Non-pigmented ciliary epithelial cell (primary cell): ENCODE data around the gene WLS.

Experiments
- DNase-seq: peaks from one replicate; pipeline ENCODE4 v3.0.0-alpha.2; 2010; ENCODE audit warnings: low read depth

Gene WLS

DNA sequence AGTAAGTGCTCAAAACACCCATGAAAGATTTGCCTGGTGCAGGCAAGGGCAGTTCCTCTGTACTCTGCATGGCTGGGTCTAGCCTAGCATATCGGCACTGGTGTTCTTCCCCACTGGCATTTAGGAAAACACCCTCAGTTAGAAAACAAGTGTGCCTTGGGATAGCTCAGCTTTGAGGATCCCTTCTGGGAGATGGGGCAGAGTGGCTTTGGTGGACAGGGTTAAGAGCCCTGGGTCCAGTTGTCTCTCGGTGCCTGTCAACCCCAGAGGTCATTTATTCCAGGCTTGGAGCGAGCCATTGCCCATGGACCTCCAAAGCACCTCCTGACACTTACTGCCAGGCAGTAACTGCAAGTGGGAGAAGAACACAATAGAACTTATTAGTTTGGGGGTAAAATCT is 101.1 kb downstream of the WLS start:
- no peak for DNase-seq

DNA sequence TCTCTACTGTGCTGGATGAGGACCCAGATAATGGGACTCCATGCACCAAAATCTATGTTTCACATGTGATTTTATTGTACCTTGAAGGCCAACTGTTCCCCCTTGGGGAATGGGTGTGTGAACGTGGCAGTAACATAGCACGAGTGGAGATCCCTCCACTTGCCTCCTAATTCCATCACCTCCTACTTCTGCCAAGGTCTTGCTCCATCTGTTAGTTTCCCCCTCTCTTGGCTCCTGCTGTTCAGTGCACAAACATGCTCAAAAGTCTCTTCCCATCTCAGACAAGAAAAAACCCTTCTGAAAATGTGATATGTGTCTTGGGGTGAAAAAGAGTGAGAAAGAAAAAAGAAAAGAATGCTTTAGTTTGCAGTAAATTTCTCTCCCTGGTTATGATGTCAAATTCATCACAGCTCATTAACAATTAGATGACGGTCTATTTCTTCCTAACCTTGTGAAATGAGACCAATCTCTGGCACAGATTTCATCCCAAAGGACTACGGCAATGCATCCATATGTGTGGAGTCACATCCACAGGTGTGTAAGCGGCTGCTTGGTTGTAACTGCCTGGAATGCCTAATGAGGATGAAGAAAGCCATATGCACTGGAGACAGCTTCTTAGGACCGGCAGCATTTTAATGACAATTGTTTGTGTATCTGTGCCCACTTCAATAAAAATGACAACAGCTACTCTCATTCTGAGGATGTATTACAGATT is 102.6 kb downstream of the WLS start:
- no peak for DNase-seq

DNA sequence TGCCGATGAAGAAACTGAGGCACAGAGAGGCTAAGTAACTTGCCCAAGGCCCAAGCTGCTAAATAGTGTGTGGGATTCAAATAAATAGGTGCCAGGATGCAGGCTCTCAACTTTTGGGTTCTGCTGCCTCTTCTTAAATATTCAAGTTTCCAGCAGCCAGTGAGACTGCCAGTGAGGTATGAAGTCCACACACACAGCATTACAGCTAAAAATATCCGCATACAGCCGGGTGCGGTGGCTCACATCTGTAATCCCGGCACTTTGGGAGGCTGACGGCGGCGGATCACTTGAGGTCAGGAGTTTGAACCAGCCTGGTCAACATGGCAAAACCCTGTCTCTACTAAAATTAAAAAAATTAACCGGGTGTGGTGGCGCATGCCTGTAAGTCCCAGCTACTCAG is 103.5 kb downstream of the WLS start:
- DNase-seq = no peak

DNA sequence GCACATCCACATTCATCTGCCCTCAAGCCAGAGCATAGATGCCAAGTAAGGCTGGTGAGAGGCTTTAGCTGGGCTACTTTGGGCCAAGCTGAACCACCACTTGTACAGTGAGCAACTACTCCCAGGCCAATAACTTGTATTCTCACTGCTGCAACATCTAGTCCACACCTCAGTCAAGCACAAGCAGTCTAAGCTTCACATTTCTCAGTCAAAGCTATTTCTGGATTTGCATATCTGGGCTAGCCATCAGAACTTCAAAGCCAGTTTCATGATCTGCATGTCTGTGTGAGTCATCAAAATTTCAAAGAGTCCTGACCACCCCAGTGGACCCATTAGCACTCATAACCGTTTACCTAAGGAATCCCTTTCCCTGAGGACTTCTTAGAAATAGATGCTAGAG is 104.2 kb downstream of the WLS start:
- peak; percentile 68 for DNase-seq

DNA sequence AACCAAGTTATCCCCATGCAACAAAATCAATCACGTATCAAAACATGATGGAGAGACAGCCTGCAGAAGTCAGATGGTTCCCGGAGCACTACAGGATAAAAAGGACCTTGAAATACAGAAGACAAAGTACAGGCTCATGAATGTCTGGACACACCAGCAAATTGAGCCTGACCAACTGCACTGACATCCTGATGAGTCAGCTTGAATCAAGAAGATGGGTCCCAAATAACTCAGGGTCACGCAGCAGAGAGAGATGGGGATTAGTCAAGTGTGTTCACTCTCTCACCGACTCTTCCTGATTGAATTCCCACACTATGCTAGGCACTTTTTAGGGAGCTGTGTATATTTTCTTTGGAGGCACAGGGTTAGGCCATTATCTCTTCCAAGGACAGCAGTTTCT is 110.8 kb downstream of the WLS start:
- DNase-seq = peak; percentile 45

- DNase-seq = peak; percentile 63
Observed at GRCh38 chr1:68120136-68120791, 112.1 kb downstream of the WLS start.

DNA sequence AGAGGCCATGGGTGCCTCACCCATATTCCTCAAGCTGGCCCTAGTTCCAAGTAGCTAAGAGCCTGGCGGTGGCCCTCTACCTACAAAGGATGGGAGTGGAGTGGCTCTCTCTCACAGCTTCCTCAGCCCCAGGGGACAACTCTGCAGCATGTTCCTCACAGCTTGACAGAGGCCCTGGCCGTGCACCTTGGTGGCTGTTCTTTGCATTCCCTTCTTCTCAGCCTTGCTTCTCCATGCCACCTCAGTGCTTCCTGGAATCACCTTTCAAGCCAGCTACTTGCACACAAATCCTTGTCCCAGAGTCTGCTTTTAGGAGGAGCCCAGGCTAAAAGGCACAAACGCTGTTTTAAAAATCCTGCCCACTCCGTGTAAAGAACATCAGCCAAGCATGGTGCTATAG is 112.9 kb downstream of the WLS start:
- DNase-seq = no peak

- DNase-seq = no peak
Observed at GRCh38 chr1:68117416-68117815, 114.9 kb downstream of the WLS start.

- no peak for DNase-seq
Observed at GRCh38 chr1:68116643-68117235, 115.6 kb downstream of the WLS start.

- no peak for DNase-seq
Observed at GRCh38 chr1:68115308-68115707, 117.0 kb downstream of the WLS start.

DNA sequence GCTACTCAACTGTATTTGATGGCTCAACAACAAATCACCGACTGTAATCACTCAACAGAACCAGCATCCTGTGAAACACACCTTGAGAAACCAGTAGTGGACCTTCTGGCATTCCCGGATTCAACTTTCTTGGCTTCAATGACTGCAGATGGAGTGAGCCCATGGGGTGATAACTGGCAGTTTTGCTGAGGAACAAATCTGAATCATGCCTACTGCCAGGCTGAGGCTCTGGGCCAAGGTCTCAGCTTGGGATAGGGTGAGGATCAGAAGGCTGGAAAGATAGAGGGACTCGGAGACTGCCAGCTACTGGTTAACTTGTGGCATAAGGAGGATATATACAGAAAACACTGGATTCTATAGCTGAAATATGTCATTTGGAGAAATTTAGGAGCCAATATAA is 118.4 kb downstream of the WLS start:
- no peak for DNase-seq

- DNase-seq = peak; percentile 57
Observed at GRCh38 chr1:68112835-68113243, 119.5 kb downstream of the WLS start.

GRCh38 chr1:68111519-68112436 is 120.5 kb downstream of the WLS start:
- peak; percentile 63 for DNase-seq

DNA sequence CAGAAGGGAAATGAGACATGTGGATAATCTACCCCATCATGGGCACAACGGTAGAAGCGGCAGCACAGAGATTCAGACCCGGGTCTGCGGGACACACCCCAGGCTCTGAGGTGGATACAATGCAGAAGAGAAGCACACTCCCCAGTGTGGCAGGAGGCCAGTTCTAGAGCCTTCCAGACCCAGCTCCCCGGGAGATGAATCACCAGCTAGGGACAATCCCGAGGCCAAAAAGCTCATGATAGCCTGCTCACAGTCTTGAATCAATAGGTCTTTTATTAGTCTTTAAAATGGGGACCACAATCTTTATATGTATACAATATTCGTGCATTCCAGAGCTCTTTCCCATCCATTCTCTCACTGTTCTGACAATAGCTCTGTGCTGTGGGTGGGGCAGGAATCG is 124.6 kb downstream of the WLS start:
- peak; percentile 10 for DNase-seq

- DNase-seq = peak; percentile 60
Observed at GRCh38 chr1:68103884-68104554, 128.3 kb downstream of the WLS start.

GRCh38 chr1:68103011-68103545 is 129.2 kb downstream of the WLS start:
- DNase-seq = no peak

DNA sequence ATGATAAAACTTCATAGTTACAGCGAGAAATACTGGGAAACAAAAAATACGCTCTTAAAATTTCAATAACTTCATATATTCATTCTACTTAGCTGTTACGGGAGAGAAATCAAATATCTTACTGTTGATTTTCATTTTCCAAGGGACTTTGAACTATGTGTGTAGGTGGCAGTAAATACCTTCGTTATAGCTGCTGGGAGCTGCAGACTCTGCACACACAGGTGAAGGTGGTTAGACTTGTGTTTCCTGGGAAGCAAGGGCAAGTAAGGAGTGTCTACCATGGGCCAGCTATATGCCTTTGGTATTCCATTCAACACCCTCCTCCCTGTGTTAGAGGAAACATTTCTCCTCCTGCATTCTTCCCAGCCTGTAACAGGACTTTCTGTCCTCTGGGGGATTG is 130.5 kb downstream of the WLS start:
- DNase-seq = no peak

GRCh38 chr1:68100571-68100970 is 131.8 kb downstream of the WLS start:
- no peak for DNase-seq

DNA sequence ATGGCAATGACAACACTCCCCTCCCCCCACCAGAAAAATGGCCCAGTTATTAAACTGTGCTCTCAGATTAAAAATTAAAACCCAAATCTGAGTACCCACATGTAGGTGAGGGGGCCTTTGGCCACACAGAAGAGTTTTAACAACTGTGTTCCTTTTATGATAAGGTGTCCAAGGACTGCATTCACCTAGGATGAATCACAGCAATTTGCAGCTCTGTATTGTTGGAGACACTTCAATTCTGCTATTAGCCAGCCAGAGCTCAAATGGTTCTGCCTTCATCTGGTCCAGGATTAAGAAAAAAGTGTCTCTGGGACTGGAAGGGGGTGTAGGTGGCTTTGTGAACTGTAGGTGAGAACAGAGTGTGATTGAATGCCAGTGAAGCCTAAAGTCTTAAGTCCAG is 138.6 kb downstream of the WLS start:
- no peak for DNase-seq

GRCh38 chr1:68087184-68087583 is 145.1 kb downstream of the WLS start:
- DNase-seq = peak; percentile 20

- DNase-seq = no peak
Observed at GRCh38 chr1:68085752-68086151, 146.6 kb downstream of the WLS start.

DNA sequence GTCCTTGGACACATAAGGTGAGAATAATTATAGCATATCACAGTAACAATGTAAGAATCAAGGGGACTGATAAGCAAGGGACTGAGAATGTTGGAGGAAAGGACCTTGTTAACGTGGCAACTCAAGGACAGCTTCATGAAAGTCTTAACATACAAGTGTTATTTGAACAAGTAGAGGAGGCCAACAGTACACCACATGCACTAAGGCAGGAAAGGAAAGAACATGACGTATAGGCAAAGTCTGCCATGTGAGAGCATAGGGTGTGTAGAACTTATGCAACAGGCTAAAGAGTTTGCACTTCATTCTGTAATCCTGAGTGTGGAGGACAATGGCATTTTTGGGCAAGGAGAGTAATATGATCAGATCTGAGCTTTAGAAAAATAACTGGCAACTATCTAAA is 148.6 kb downstream of the WLS start:
- no peak for DNase-seq
